Measurements from ENCODE around the gene GCKR. TPM values are rescaled to one million over a fixed set of nuclear protein-coding genes. Genes with fewer than 3 reads are reported as not detected.

GCKR gene
- 1 to 10 TPM in 1 of 4 donors, under 1 TPM in 3; 0.21 to 1.9 (median 0.41) TPM for total RNA-seq

GRCh38 chr2:27496357-27497287, at the start of gene GCKR:
Gene GCKR (plus strand): TSS chr2:27496839. CDS start chr2:27496905, 66 bp downstream.
- H3K36me3 ChIP-seq = no peaks in the 10 kb centered on the region
- DNase-seq = no peak

GRCh38 chr2:27448381-27448780, 48.3 kb upstream of the GCKR start:
- Histone ChIP-seq H3K4me3 (no peak overlapping the region), H3K27ac (no peak overlapping the region), H3K4me1 (peaks cover 0 to 21% (median 7%) of the 10 kb centered on the region in 3 donors), H3K36me3 (peaks cover 3 to 75% (median 7%) of the 10 kb centered on the region in 3 donors), H3K9me3 (no peaks in the 10 kb centered on the region), H3K27me3 (no peaks in the 10 kb centered on the region)
- TF ChIP-seq CTCF (IDR thresholded peaks at IDR 0.05) = no peak
- TF ChIP-seq POLR2A (IDR thresholded peaks at IDR 0.05) = no peak
- 61 to 67% methylated on average over 2 to 3 of the region's 3 CpGs for WGBS, 2 donors
- DNase-seq = no peak
- intact Hi-C loops (cut with DNase I) = no loop called here

More at GRCh38 chr2:27496357-27497287, at the start of gene GCKR:
- Histone ChIP-seq H3K4me1 (peaks cover 4 to 37% (median 4%) of the 10 kb centered on the region in 3 donors), H3K9me3 (no peaks in the 10 kb centered on the region), H3K27me3 (peaks cover 0 to 43% (median 0%) of the 10 kb centered on the region in 4 donors), H3K4me3 (peak within 1 kb of the TSS in 2 of 4 donors; percentile 53 to 70), H3K27ac (peak within 1 kb of the TSS in 3 of 4 donors; percentile 37 to 76 (median 70))
- WGBS, 2 donors = 65 to 69% methylated on average over 6 to 11 of the region's 12 CpGs
- intact Hi-C loops (cut with DNase I) = no loop called here
- no peak for TF ChIP-seq POLR2A (IDR thresholded peaks at IDR 0.05)
- TF ChIP-seq CTCF (IDR thresholded peaks at IDR 0.05) = no peak

- Histone ChIP-seq H3K4me3 (no peak overlapping the region), H3K36me3 (peaks cover 4 to 80% (median 14%) of the 10 kb centered on the region in 3 donors), H3K9me3 (no peaks in the 10 kb centered on the region), H3K27me3 (no peaks in the 10 kb centered on the region), H3K4me1 (peaks cover 0 to 5% (median 0%) of the 10 kb centered on the region in 3 donors), H3K27ac (no peak overlapping the region)
- intact Hi-C loops (cut with DNase I) = no loop called here
- no peak for TF ChIP-seq POLR2A (IDR thresholded peaks at IDR 0.05)
- TF ChIP-seq CTCF (IDR thresholded peaks at IDR 0.05) = no peak
- WGBS, 2 donors = 86 to 100% methylated on average over 1 of the region's 1 CpG
- no peak for DNase-seq
Observed at GRCh38 chr2:27451095-27451494, 45.5 kb upstream of the GCKR start.

- H3K36me3 ChIP-seq = peaks cover 4 to 89% (median 18%) of the 10 kb centered on the region in 3 donors
- H3K27me3 ChIP-seq = no peaks in the 10 kb centered on the region
- 83 to 100% methylated on average over 1 to 2 of the region's 7 CpGs for WGBS, 2 donors
- no peak overlapping the region for H3K27ac ChIP-seq
- H3K4me3 ChIP-seq = no peak overlapping the region
- H3K9me3 ChIP-seq = no peaks in the 10 kb centered on the region
- DNase-seq = no peak
- TF ChIP-seq CTCF (IDR thresholded peaks at IDR 0.05) (no peak), POLR2A (IDR thresholded peaks at IDR 0.05) (no peak)
- intact Hi-C loops (cut with DNase I) = no loop called here
- no peaks in the 10 kb centered on the region for H3K4me1 ChIP-seq
Observed at GRCh38 chr2:27453968-27454367, 42.7 kb upstream of the GCKR start.

- H3K27ac ChIP-seq = no peak overlapping the region
- 75 to 88% methylated on average over 3 to 4 of the region's 8 CpGs for WGBS, 2 donors
- intact Hi-C loops (cut with DNase I) = no loop called here
Observed at GRCh38 chr2:27461118-27461517, 35.5 kb upstream of the GCKR start.

More at GRCh38 chr2:27461118-27461517, 35.5 kb upstream of the GCKR start:
- Histone ChIP-seq H3K36me3 (peaks cover 0 to 74% (median 12%) of the 10 kb centered on the region in 3 donors), H3K4me3 (no peak overlapping the region), H3K9me3 (no peaks in the 10 kb centered on the region), H3K4me1 (no peaks in the 10 kb centered on the region), H3K27me3 (no peaks in the 10 kb centered on the region)
- DNase-seq = no peak
- TF ChIP-seq POLR2A (IDR thresholded peaks at IDR 0.05) (no peak), CTCF (IDR thresholded peaks at IDR 0.05) (no peak)
